GM18951 (cell line): Measurements from ENCODE around the gene LAYN.

Source experiments
- POLR2A ChIP-seq: IDR thresholded peaks from 4 replicates; pipeline ENCODE4 v1.6.1; 2011; ENCODE audit warnings: mild to moderate bottlenecking; ENCODE audit not compliant: insufficient read length, insufficient read depth; ENCODE audit errors: extremely low read depth
- in situ Hi-C: fragments of 300-500 bp; cut with MboI; formaldehyde crosslinking; loops from one replicate; pipeline ENCODE4 v1.12.0; 2022; ENCODE audit warnings: low sequenced_read_pairs, mixed read lengths, inconsistent platforms; ENCODE audit not compliant: unreplicated experiment

LAYN gene

GRCh38 chr11:111601979-111602864 lies 61.7 kb downstream of the LAYN start, which contains the start of gene SIK2:
Gene SIK2 (plus strand): TSS chr11:111602449. CDS start chr11:111602564, 115 bp downstream.
- in situ Hi-C loops: loop anchor here (5.0 kb wide), 2 partner anchors 165 to 240 kb away; partner anchors contain the start of gene PPP2R1B
- TF ChIP-seq POLR2A: peak; percentile 43

GRCh38 chr11:111602865-111603610 lies 62.5 kb downstream of the LAYN start:
- no peak for TF ChIP-seq POLR2A
- in situ Hi-C loops: loop anchor here (5.0 kb wide), 2 partner anchors 164 to 239 kb away; partner anchors contain the start of gene PPP2R1B

- in situ Hi-C loops: loop anchor here (5.0 kb wide), 2 partner anchors 164 to 239 kb away; partner anchors contain the start of gene PPP2R1B
- no peak for TF ChIP-seq POLR2A
Measured at GRCh38 chr11:111603611-111604130, 63.2 kb downstream of the LAYN start.

- in situ Hi-C loops: loop anchor here (5.0 kb wide), 2 partner anchors 163 to 238 kb away; partner anchors contain the start of gene PPP2R1B
- TF ChIP-seq POLR2A: no peak
Measured at GRCh38 chr11:111604392-111605009, 64.0 kb downstream of the LAYN start.

GRCh38 chr11:111605681-111606080 lies 65.2 kb downstream of the LAYN start:
- TF ChIP-seq POLR2A: no peak
- in situ Hi-C loops: no loop called here

- no peak for TF ChIP-seq POLR2A
- in situ Hi-C loops: no loop called here
Measured at GRCh38 chr11:111606986-111607385, 66.5 kb downstream of the LAYN start.

- no peak for TF ChIP-seq POLR2A
- in situ Hi-C loops: no loop called here
Measured at GRCh38 chr11:111607751-111608150, 67.2 kb downstream of the LAYN start.
